HG02852 (cell line): ENCODE results near the gene CD48.

Experiments used
- ATAC-seq: cut with Tn5 transposase; IDR thresholded peaks from one replicate; pipeline ENCODE4 v1.9.1; 2021; ENCODE audit warnings: mild to moderate bottlenecking, moderate library complexity; ENCODE audit not compliant: unreplicated experiment

Gene CD48

DNA sequence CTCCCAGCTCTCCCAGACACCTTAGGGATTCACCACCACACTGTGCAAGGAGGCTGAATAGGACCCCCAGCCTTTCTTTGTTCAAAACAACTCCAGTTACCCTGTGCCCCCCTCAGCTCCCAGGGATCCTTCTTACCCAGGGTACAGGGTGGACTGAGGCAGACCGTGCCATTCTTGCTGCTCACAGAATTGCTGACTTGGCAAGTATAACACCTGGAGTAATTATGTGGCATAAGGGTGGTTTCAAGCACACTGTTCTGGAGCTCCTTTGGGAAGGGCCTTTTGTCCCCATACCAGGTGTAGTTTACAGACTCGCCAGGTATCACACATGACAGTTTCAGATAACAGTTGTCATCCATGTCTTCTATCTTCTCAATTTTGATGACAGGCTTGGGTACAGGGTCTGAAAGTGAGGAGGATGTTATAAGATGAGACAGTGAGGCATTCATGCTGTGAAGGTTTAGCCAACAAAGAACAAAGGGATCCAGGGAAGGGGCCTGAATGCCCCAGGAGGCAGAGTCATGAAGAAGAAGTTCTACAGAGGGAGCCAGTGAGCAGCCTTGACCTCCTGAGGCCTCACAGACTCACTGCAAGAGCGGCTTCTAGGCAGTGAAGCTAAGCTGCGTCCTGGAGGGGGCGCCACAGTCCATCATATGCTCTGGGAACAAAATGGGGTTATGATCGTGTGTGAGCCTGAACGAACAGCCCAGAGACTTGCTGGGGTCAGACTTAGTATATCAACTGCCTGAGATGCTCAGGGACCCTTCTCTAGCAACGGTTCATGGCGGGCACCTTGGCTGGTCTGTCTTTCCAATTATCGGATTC is 30.3 kb downstream of the CD48 start:
- peak; percentile 39 for ATAC-seq

DNA sequence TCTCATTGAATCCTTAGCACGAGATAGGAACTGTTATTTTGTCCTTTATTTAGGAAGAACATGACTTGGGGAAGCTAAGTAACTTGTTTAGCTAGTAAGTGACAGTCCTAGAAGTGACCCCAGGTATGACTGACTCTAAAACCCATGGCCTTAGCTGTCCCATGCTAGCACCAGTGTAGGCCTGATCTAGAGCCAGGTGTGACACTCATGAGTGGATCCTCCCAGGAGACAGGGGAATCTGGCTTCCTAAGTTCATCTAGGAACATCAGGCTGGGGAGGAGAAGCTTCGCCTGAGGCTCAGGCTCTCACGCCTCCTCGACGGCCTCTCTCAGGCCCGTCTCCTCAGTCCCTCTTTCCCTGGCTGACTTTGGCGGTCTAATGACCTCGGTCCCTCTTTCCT is 31.2 kb downstream of the CD48 start:
- ATAC-seq = no peak

DNA sequence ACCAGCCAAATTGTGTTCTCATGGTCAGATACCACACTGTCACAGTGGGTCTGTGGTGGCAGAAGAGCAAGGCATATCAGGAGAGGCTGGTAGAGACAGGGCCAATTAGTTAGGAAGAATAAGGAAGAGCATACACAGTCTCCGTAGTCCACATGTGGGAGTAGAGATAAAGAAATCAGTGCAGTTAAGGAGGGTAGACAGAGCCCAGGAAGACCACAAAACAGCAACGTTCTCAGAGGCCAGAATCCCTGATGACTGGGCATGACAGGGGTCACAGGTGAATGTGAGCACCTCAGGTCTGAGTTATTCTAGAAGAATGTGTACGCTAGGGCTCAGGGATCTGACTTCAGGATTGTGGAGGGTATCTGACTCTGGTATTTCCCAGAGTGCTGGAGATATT is 31.7 kb downstream of the CD48 start:
- ATAC-seq = no peak

GRCh38 chr1:160676869-160677597 is 34.6 kb downstream of the CD48 start:
- ATAC-seq = no peak

GRCh38 chr1:160675641-160676410 is 35.8 kb downstream of the CD48 start:
- peak; percentile 59 for ATAC-seq

GRCh38 chr1:160674415-160674814 is 37.2 kb downstream of the CD48 start:
- ATAC-seq = no peak

DNA sequence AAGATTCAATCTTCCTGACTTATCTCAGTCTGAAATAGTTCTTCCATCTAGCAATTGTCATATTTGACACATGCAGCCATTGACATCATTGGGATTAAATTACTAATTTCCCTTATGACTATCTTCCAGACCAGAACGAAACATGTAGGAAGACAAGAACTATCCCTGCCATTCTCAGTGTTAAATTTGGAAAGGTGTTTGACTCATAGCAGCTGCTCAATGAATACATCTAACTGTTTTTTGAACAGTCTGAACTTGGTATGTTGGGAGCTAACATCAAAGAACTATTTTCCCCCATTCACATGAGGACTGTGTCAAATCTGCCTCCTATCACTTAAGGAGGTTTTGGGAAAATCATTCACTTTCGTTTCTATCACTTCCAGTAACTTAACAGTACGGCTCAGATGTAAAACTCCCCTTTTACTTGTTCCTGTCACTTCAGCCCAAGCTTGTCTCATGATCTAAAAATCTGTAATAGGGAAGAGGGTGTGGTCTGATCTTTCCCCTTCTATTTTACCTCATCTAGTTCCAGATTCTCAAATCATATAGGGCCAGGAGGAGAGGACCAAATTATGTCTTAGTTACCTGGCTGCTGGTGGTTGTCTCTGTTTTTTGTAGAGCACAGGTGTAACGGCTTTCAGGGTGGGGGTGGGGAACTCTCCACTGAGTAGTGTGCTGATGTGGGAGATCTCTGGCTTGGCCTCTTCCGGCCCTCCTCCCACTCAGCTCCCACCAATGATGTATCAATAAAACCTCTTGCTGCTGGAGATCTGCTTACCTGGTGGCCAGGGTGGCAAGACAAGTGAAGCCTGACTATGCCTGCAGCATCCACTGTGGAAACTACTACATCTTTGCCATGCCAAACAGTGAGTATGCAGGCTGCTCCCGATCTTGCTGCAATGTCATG is 38.6 kb downstream of the CD48 start:
- no peak for ATAC-seq

DNA sequence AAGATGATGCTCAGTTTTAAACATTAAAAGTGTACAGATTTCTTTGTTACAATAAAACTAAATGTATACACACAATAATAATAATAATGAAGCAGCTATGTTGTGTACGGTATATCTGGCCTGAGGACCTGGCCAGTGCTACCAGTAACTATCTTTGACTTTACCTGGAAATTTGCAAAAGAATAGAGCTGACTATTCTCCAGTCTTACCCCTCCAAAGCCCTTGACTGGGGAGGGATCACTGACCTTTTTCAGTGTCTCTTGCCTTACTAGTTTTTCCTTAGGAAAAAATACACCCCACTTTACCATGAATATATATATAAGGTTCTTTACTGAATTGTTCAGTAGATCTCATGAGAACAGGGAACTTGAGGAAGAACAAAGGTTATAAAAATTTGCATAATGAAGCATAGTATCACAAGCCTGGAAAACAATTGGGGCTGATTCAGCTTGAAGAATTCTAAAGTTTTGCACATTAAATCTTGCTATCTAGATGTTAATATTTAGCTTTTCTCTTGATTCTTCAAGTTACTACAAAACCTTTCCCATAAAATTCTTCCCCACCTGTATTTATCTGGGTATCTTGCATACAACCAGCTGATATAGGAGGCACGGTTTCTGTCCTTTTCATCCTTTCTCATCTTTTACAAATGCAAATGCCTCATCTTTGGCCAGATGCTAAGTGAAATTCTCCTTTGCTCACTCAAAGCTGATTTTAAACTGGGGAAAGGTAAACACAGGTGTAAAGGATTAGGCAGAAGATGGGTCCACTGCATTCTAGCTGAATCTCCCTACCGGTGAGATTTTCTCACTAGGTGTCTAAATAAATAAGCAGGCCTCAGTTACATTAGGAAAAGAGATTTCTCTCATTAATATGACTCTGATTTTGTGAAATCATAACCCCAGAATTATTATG is 39.8 kb downstream of the CD48 start:
- ATAC-seq = no peak

DNA sequence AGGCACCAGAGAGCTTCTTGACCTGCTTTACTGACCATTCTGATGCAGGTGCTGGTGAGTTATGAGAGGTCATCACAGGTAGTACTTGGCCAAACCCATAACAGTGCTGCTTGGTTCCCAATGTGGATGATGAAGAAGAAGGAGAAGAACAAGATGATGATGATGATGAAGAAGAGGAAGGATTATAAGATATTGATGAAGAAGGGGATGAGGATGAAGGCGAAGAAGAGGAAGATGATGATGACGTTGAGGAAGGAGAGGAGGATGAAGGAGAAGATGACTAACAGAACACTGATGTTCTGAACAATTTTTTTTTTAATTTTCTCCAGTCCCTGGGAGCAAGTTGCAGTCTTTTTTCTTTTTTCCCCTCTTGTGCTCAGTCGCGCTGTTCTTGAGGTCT is 40.9 kb downstream of the CD48 start:
- ATAC-seq = no peak

GRCh38 chr1:160669802-160670201 is 41.8 kb downstream of the CD48 start:
- ATAC-seq = no peak

DNA sequence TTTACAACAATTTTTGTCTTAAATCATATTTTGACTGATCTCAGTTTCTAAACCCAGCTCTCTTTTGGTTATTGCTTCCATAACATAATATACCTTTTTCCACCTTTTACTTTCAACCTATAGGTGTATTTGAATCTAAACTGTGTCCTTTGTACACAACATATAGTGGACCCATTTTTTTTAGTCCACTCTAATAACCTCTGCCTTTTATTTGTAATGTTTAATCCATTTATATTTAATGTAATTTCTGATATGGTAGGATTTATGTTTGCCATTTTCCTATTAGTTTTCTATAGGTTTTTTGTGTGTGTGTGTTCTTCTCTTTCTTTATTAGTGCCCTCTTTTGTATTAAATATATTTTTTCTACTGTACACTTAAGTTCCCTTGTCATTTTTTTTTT is 42.3 kb downstream of the CD48 start:
- no peak for ATAC-seq

DNA sequence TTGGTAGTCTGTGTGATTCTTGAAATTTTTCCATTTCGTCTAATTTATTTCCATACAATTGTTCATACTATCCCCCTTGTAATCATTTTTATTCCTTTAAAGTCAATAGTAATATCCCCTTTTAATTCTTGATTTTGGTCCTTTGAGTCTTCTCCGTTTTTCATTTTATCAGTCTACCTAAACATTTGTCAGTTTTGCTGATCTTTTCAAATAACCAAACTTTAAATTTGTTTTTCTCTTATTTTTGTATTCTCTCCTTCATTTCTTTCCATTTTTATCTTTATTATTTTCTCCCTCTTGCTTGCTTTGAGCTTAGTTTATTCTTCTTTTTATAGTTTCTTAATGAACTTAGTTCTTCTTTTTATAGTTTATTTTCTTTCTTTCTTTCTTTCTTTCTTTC is 43.7 kb downstream of the CD48 start:
- no peak for ATAC-seq

DNA sequence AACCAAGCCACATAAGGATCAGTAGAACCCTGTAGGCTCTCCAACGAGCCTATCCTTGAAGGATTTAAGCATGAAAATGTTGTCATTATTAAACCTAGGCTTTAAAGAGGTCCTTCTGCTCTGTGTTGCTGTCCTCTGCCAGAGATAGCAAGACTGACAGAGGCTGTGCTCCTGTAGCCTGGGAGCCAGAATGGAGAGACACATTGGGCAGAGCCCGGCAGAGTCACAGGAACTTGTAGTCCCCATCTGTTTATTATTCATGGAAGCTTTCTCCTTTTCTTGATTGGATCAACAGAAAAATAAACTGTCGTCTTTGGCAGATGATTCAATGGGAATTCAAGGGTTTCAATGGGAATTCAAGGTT is 45.6 kb downstream of the CD48 start:
- no peak for ATAC-seq

GRCh38 chr1:160665330-160666078 is 46.1 kb downstream of the CD48 start:
- ATAC-seq = no peak

- ATAC-seq = peak; percentile 76
These were observed 47.0 kb downstream of the CD48 start for GRCh38 chr1:160664573-160665051.

- ATAC-seq = no peak
These were observed 48.7 kb downstream of the CD48 start for GRCh38 chr1:160662910-160663309.

DNA sequence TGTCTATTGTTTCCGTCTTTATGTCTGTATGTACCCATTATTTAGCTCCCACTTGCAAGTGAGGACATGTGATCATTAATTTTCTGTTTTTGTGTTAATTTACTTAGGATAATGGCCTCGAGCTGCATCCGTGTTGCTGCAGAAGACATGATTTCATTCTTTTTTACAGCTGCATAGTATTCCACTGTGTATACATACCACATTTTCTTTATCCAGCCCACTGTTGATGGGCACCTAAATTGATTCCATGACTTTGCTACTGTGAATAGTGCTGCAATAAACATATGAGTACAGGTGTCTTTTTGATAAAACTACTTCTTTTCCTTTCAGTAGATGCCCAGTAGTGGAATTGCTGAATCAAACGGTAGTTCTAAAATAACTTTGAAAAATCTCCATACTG is 52.1 kb downstream of the CD48 start:
- no peak for ATAC-seq

GRCh38 chr1:160658814-160659193 is 52.8 kb downstream of the CD48 start:
- ATAC-seq = no peak
